ENCODE measurements around the gene SCGB1A1. TPM values are rescaled to one million over a fixed set of nuclear protein-coding genes. Genes with fewer than 3 reads are reported as not detected.

SCGB1A1 gene
- total RNA-seq, 4 donors from 2014 or later, result not detected

DNA sequence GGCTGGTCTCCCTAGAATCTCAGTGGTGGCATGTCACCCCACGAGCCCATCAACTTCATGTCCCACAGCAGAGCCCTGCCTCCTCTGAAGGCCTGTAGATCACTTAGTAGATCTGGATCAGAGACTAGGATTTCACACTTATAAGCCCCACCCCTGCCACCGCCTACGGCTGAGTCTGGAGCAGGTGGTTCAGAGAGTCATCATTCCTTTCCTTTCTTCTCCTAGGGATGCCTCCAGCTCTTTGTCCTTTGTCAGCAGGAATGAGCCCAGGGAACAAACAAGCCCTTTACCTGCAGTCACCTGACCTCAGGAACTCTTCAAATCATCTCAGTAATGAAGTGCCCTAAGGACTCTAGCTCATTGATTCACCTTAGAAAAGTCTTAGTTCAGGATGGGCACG lies 37.8 kb downstream of the SCGB1A1 start:
- no peak for DNase-seq (ENCODE audit: low spot score)
- TF ChIP-seq, protein P1, sequence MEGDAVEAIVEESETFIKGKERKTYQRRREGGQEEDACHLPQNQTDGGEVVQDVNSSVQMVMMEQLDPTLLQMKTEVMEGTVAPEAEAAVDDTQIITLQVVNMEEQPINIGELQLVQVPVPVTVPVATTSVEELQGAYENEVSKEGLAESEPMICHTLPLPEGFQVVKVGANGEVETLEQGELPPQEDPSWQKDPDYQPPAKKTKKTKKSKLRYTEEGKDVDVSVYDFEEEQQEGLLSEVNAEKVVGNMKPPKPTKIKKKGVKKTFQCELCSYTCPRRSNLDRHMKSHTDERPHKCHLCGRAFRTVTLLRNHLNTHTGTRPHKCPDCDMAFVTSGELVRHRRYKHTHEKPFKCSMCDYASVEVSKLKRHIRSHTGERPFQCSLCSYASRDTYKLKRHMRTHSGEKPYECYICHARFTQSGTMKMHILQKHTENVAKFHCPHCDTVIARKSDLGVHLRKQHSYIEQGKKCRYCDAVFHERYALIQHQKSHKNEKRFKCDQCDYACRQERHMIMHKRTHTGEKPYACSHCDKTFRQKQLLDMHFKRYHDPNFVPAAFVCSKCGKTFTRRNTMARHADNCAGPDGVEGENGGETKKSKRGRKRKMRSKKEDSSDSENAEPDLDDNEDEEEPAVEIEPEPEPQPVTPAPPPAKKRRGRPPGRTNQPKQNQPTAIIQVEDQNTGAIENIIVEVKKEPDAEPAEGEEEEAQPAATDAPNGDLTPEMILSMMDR (IDR thresholded peaks at IDR 0.05), result no peak
- ATAC-seq (ENCODE audit: low FRiP score), result no peak

DNA sequence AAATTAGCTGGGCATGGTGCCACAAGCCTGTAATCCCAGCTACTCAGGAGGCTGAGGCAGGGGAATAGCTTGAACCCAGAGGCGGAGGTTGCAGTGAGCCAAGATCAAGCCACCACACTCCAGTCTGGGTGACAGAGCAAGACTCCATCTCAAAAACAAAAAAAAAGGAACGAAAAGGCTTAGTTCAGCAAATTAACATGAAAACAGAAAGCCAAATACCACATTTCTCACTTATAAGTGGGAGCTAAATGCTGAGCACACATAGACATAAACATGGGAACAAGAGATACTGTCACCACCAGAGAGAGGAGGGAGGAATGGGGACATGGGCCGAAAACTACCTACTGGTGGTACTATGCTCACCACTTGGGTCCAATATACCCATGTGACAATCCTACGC lies 38.6 kb downstream of the SCGB1A1 start:
- ATAC-seq (ENCODE audit: low FRiP score), result no peak
- no peak for DNase-seq (ENCODE audit: low spot score)
- TF ChIP-seq, protein P1 (IDR thresholded peaks at IDR 0.05), result no peak

DNA sequence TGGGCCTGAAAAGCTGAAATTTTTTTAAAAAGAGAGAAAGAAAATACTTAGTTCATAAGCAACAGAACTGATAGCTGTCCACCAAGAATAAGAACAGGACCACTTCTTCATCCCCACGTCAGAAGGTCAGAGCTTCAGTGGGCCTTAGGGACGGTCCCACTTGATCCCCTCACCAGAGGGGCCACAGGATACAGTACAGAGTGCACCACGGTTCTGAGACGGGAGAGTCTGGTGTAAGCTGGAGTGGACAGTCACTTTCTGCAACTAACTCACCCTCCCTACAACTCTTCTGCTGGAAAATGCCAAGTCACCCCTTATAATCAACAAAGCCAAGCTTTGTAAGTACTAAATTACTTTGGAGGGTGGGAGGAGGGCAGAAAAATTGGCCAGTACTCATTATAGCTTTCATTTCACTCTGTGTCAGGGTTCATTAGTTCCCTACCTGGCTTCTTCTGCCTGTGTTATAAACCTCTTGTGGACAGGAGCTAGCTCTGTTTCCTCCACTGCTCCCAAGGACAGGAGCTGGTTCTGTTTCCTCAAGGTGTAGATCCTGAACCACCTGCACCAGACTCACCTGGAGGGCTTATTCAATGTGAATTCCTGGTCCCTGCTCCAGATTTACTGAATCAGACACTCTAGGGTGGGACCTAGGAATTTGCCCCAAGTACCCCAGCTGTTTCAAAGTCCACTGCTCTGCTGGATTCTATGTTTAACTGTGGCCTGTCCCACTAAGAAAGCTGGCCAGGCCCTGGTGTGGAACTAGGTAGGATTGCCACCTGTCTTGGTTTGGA lies 39.6 kb downstream of the SCGB1A1 start:
- peak; percentile 61 for ATAC-seq (ENCODE audit: low FRiP score)
- DNase-seq (ENCODE audit: low spot score), result no peak
- TF ChIP-seq, protein P1 (IDR thresholded peaks at IDR 0.05), result no peak

DNA sequence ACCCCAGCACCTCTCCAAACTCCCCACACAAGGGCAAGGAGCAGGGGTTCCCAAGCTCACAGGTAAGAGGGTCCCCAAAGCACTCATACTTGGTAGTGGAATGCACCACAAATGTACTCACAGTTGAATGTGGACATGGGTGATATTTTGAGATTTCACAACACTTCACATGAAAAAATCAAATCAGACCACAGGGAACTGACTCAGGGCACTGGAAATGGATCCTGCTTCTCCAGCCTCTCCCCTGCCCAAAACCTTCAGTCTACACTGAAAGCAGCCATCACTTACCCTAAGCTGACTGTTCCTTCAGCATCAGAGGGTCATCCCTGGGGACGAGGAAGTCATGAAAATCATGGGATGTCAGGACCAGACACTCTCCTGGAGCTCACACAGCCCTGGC lies 40.2 kb downstream of the SCGB1A1 start:
- no peak for DNase-seq (ENCODE audit: low spot score)
- TF ChIP-seq, protein P1 (IDR thresholded peaks at IDR 0.05), result no peak
- peak; percentile 30 for ATAC-seq (ENCODE audit: low FRiP score)

DNA sequence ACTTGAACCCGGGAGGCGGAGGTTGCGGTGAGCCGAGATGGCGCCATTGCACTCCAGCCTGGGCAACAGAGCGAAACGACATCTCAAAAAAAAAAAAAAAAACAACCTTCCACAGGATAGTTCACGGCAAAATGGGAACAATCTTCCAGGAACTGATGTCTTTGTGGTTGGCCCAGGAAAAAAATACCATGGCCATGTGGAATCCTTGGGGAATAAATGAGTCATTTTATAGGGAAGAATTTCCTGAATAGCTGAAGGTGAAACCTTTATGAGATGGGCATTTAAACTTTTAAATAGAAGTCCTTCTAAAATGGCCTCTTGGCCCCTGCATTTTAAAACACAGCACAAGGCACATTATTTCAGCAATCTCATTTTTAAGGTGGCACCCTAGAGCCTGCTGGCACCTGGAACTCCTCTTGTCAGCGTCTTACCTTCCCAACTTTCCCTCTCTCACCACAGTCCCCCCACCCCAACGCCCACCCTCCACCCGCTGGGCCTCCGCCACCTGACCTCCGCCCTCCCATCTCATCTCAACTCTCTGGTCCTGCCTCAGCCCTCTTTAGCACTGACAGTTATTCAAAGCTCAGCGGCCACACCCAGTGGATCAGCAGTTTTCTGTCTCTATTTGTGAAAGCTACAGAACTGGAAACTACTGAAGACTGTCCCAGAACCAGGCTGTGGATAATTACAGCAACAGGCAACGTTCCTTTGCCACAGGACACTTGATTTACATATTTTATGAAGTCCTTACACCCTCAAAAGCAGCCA lies 43.1 kb downstream of the SCGB1A1 start:
- ATAC-seq (ENCODE audit: low FRiP score) (no peak), DNase-seq (ENCODE audit: low spot score) (no peak)
- TF ChIP-seq, protein P1 (IDR thresholded peaks at IDR 0.05), result no peak

DNA sequence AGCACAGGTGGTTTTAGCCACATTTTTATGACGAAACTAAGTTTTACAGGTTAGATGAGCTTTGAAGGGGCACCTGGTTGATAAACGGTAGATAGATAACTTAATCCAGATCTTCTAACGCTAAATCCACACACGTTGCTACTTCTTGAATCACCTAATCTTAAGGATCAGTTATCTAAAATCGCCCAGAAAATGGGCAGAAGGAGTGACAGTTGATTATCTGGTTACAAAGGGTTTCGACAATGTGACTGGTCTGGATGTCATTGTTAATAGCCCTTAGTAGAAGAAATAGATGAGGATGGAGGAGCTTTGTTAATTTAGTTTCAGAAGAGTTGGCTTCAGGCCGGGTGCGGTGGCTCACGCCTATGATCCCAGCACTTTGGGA lies 43.7 kb downstream of the SCGB1A1 start:
- TF ChIP-seq, protein P1 (IDR thresholded peaks at IDR 0.05), result no peak
- no peak for ATAC-seq (ENCODE audit: low FRiP score)
- DNase-seq (ENCODE audit: low spot score), result no peak

Data from omental fat pad (tissue), 4 donors.